Astrocyte (in vitro differentiated cells and primary cell): ENCODE data around the gene SCIN. TPM values are rescaled to one million over a fixed set of nuclear protein-coding genes. Genes with fewer than 3 reads are reported as not detected.
A peak's percentile ranks its signal among the peaks of the same experiment; 100 is the strongest.

ENCODE experiments used
- DNase-seq: peaks from one replicate; pipeline ENCODE4 v3.0.0-alpha.2; 2010; ENCODE audit warnings: low read depth
- FAIRE-seq: peaks from 2 replicates; lab custom pipeline; 2011; peaks lifted over from hg19 to GRCh38; lab: Jason Lieb, UNC
- H2AFZ ChIP-seq: 2 replicates; pipeline ENCODE4 v1.6.0; 2012; ENCODE audit warnings: low read depth, low read length, inconsistent platforms
- H3K27ac ChIP-seq: 2 replicates; pipeline ENCODE4 v1.5.1; 2011; ENCODE audit warnings: low read depth, low read length, inconsistent platforms
- H3K27me3 ChIP-seq: 2 replicates; pipeline ENCODE4 v1.6.0; 2011; ENCODE audit warnings: low read length, inconsistent platforms; ENCODE audit not compliant: insufficient read depth
- H3K36me3 ChIP-seq: 2 replicates; pipeline ENCODE4 v1.5.1; 2011; ENCODE audit warnings: low read length, inconsistent platforms; ENCODE audit not compliant: insufficient read depth
- H3K4me1 ChIP-seq: 2 replicates; pipeline ENCODE4 v1.5.1; 2011; ENCODE audit warnings: low read length, inconsistent platforms; ENCODE audit not compliant: insufficient read depth
- H3K4me2 ChIP-seq: 2 replicates; pipeline ENCODE4 v1.6.0; 2012; ENCODE audit warnings: low read length, inconsistent platforms
- H3K4me3 ChIP-seq: 2 replicates; pipeline ENCODE4 v1.5.1; 2011; ENCODE audit warnings: low read depth, mild to moderate bottlenecking, low read length, inconsistent platforms; ENCODE audit not compliant: insufficient read depth
- H3K79me2 ChIP-seq: 2 replicates; pipeline ENCODE4 v1.6.0; 2012; ENCODE audit warnings: mild to moderate bottlenecking, low read length, inconsistent platforms; ENCODE audit not compliant: insufficient read depth
- H3K9ac ChIP-seq: 2 replicates; pipeline ENCODE4 v1.6.0; 2012; ENCODE audit warnings: mild to moderate bottlenecking, low read length, inconsistent platforms
- H3K9me3 ChIP-seq: 2 replicates; pipeline ENCODE4 v1.5.1; 2012; ENCODE audit warnings: low read depth, mild to moderate bottlenecking, low read length, inconsistent platforms; ENCODE audit not compliant: insufficient read depth
- H4K20me1 ChIP-seq: 2 replicates; pipeline ENCODE4 v1.6.0; 2012; ENCODE audit warnings: low read length, inconsistent platforms; ENCODE audit not compliant: insufficient read depth
- H3K27ac Mint-ChIP-seq: one replicate; pipeline ENCODE4 v1.8.0; 2021; ENCODE audit warnings: mild to moderate bottlenecking, mixed read lengths; ENCODE audit not compliant: unreplicated experiment
- H3K27me3 Mint-ChIP-seq: one replicate; pipeline ENCODE4 v1.8.0; 2021; ENCODE audit warnings: low read depth, mixed read lengths; ENCODE audit not compliant: unreplicated experiment
- H3K36me3 Mint-ChIP-seq: one replicate; pipeline ENCODE4 v1.8.0; 2021; ENCODE audit warnings: low read depth, mixed read lengths; ENCODE audit not compliant: unreplicated experiment
- H3K4me1 Mint-ChIP-seq: one replicate; pipeline ENCODE4 v1.8.0; 2021; ENCODE audit warnings: low read depth, mixed read lengths; ENCODE audit not compliant: unreplicated experiment
- H3K4me3 Mint-ChIP-seq: one replicate; pipeline ENCODE4 v1.8.0; 2021; ENCODE audit warnings: mild to moderate bottlenecking, moderate library complexity, mixed read lengths; ENCODE audit not compliant: unreplicated experiment
- H3K9me3 Mint-ChIP-seq: one replicate; pipeline ENCODE4 v1.8.0; 2021; ENCODE audit warnings: mild to moderate bottlenecking, mixed read lengths; ENCODE audit not compliant: unreplicated experiment
- CTCF ChIP-seq: IDR thresholded peaks from 2 replicates; pipeline ENCODE4 v1.5.1; 2011; ENCODE audit warnings: low read depth, mild to moderate bottlenecking, inconsistent platforms, low read length, moderate library complexity; ENCODE audit not compliant: insufficient read depth
- EZH2 ChIP-seq: IDR thresholded peaks from 2 replicates; pipeline ENCODE4 v1.6.1; 2012; ENCODE audit warnings: mild to moderate bottlenecking, low read length, inconsistent platforms; ENCODE audit not compliant: insufficient read depth
- total RNA-seq: library from RNA; stranded (reverse); gene quantifications from 2 replicates; pipeline ENCODE4 v1.2.1, GENCODE V29; 2021

Gene SCIN
- total RNA-seq, 1 donor from 2014 or later = 0.27 TPM

GRCh38 chr7:12648704-12649261 is 78.3 kb downstream of the SCIN start:
- peaks cover 20% of the 10 kb centered on the region for H3K4me1 ChIP-seq
- no peaks in the 10 kb centered on the region for H3K27me3 ChIP-seq
- H3K36me3 ChIP-seq = no peaks in the 10 kb centered on the region
- H3K36me3 Mint-ChIP-seq = no peaks in the 10 kb centered on the region
- H3K27ac Mint-ChIP-seq = peak overlapping the region; percentile 34
- no peak overlapping the region for H3K4me3 Mint-ChIP-seq
- H3K9me3 ChIP-seq = no peaks in the 10 kb centered on the region
- no peak overlapping the region for H3K4me3 ChIP-seq
- FAIRE-seq = no peak
- no peak overlapping the region for H3K4me2 ChIP-seq
- no peak overlapping the region for H2AFZ ChIP-seq
- TF ChIP-seq CTCF = no peak
- TF ChIP-seq EZH2 = no peak
- H4K20me1 ChIP-seq = no peaks in the 10 kb centered on the region
- DNase-seq = no peak
- H3K4me1 Mint-ChIP-seq = peaks cover 27% of the 10 kb centered on the region
- no peaks in the 10 kb centered on the region for H3K27me3 Mint-ChIP-seq
- peaks cover 3% of the 10 kb centered on the region for H3K9me3 Mint-ChIP-seq
- H3K79me2 ChIP-seq = no peaks in the 10 kb centered on the region
- no peak overlapping the region for H3K27ac ChIP-seq
- H3K9ac ChIP-seq = no peak overlapping the region

GRCh38 chr7:12649348-12649747 is 78.8 kb downstream of the SCIN start:
- Mint-ChIP-seq H3K9me3 (peaks cover 3% of the 10 kb centered on the region), H3K27me3 (no peaks in the 10 kb centered on the region), H3K27ac (no peak overlapping the region), H3K36me3 (no peaks in the 10 kb centered on the region), H3K4me3 (no peak overlapping the region), H3K4me1 (peaks cover 27% of the 10 kb centered on the region)
- no peak overlapping the region for H2AFZ ChIP-seq
- no peaks in the 10 kb centered on the region for H3K27me3 ChIP-seq
- H3K9ac ChIP-seq = no peak overlapping the region
- DNase-seq (no peak), FAIRE-seq (no peak)
- H3K4me3 ChIP-seq = no peak overlapping the region
- no peak for TF ChIP-seq EZH2
- no peak for TF ChIP-seq CTCF
- H3K36me3 ChIP-seq = no peaks in the 10 kb centered on the region
- H3K4me1 ChIP-seq = peaks cover 20% of the 10 kb centered on the region
- no peaks in the 10 kb centered on the region for H3K79me2 ChIP-seq
- H4K20me1 ChIP-seq = no peaks in the 10 kb centered on the region
- no peaks in the 10 kb centered on the region for H3K9me3 ChIP-seq
- H3K4me2 ChIP-seq = no peak overlapping the region
- H3K27ac ChIP-seq = no peak overlapping the region

- Histone ChIP-seq H3K4me1 (peaks cover 20% of the 10 kb centered on the region), H3K79me2 (no peaks in the 10 kb centered on the region), H3K9me3 (no peaks in the 10 kb centered on the region), H3K27me3 (no peaks in the 10 kb centered on the region), H3K36me3 (no peaks in the 10 kb centered on the region), H3K4me3 (no peak overlapping the region), H3K9ac (no peak overlapping the region), H4K20me1 (no peaks in the 10 kb centered on the region), H3K4me2 (no peak overlapping the region), H2AFZ (no peak overlapping the region), H3K27ac (no peak overlapping the region)
- no peak overlapping the region for H3K27ac Mint-ChIP-seq
- peaks cover 27% of the 10 kb centered on the region for H3K4me1 Mint-ChIP-seq
- H3K9me3 Mint-ChIP-seq = peaks cover 3% of the 10 kb centered on the region
- no peaks in the 10 kb centered on the region for H3K36me3 Mint-ChIP-seq
- DNase-seq (no peak), FAIRE-seq (no peak)
- no peaks in the 10 kb centered on the region for H3K27me3 Mint-ChIP-seq
- no peak overlapping the region for H3K4me3 Mint-ChIP-seq
- TF ChIP-seq CTCF (no peak), EZH2 (no peak)
Observed at GRCh38 chr7:12650080-12650479, 79.6 kb downstream of the SCIN start.
